ENCODE results near the gene ADPRS.

DNA sequence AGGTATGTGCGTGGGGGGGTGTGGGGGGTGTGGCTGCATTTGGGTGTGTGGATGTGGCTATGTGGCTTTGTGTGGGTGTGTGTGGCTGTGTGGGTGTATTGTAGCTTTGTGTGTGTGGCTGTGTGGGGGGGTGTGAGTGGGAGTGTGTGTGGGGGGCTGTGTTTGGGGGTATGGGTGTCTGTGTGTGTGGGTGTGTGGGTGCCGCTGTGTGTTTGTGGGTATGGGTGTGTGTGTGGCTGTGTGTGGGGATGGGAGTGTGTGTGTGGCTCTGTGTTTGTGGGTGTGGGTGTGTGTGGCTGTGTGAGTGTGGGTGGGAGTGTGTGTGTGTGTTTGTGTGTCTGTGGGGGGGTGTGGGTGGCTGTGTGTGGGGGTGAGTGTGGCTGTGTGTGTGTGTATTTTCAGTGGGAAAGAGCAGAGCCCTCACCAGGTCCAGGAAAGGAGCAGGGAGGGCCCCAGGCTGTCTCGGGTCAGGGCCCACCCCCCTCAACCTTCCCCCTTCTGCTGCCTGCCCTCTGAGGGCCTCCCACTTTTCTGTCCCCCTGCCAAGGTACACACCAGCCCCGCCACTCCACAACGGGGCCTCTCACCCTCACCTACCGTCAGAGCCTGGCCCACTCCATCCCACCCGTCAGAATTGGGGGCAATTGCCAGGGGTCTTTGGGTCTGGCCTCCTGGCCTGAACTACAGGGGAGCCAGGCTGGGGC is 38.3 kb downstream of the ADPRS start:
- TF ChIP-seq, protein P1, sequence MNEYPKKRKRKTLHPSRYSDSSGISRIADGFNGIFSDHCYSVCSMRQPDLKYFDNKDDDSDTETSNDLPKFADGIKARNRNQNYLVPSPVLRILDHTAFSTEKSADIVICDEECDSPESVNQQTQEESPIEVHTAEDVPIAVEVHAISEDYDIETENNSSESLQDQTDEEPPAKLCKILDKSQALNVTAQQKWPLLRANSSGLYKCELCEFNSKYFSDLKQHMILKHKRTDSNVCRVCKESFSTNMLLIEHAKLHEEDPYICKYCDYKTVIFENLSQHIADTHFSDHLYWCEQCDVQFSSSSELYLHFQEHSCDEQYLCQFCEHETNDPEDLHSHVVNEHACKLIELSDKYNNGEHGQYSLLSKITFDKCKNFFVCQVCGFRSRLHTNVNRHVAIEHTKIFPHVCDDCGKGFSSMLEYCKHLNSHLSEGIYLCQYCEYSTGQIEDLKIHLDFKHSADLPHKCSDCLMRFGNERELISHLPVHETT (CRISPR knock-in tag; conservative IDR thresholded peaks at IDR 0.05 in 1 of 2, IDR thresholded peaks at IDR 0.05 in 1 of 2) = no peak
- TF ChIP-seq MTA1 (IDR thresholded peaks at IDR 0.05; ENCODE audit: borderline replicate concordance) (no peak), ZNF274 (IDR thresholded peaks at IDR 0.05; ENCODE audit: borderline replicate concordance, low read depth, low read length) (no peak), NKRF (IDR thresholded peaks at IDR 0.05; ENCODE audit: borderline replicate concordance) (no peak)
- TF ChIP-seq, protein P2, sequence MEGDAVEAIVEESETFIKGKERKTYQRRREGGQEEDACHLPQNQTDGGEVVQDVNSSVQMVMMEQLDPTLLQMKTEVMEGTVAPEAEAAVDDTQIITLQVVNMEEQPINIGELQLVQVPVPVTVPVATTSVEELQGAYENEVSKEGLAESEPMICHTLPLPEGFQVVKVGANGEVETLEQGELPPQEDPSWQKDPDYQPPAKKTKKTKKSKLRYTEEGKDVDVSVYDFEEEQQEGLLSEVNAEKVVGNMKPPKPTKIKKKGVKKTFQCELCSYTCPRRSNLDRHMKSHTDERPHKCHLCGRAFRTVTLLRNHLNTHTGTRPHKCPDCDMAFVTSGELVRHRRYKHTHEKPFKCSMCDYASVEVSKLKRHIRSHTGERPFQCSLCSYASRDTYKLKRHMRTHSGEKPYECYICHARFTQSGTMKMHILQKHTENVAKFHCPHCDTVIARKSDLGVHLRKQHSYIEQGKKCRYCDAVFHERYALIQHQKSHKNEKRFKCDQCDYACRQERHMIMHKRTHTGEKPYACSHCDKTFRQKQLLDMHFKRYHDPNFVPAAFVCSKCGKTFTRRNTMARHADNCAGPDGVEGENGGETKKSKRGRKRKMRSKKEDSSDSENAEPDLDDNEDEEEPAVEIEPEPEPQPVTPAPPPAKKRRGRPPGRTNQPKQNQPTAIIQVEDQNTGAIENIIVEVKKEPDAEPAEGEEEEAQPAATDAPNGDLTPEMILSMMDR (IDR thresholded peaks at IDR 0.05 in 2 of 3, conservative IDR thresholded peaks at IDR 0.05 in 1 of 3; ENCODE audit: insufficient read depth in 2 of 3, low read depth in 1 of 3, low read length in 3 of 3) = no peak
